A549 (cell line): ENCODE measurements around the gene PPP1R1B. TPM values are rescaled to one million over a fixed set of nuclear protein-coding genes. Genes with fewer than 3 reads are reported as not detected.

Experiments used
- BHLHE40 ChIP-seq: IDR thresholded peaks from 2 replicates; pipeline ENCODE4 v1.6.1; 2012; ENCODE audit warnings: low read depth, low read length, inconsistent platforms
- CBX8 ChIP-seq: fragments of 200-600 bp; sonication (generic); IDR thresholded peaks from 2 replicates; pipeline ENCODE4 v1.6.1; 2016
- EHF ChIP-seq: fragments of 250-450 bp; sonication (Bioruptor Pico); IDR thresholded peaks from 2 replicates; pipeline ENCODE4 v1.5.0; 2020; ENCODE audit warnings: mild to moderate bottlenecking
- FOXS1 ChIP-seq: fragments of 250-450 bp; sonication (Bioruptor Pico); IDR thresholded peaks from 2 replicates; pipeline ENCODE4 v1.5.0; 2020; ENCODE audit warnings: mild to moderate bottlenecking, moderate library complexity
- GATA3 ChIP-seq: IDR thresholded peaks from 2 replicates; pipeline ENCODE4 v1.6.1; 2012; ENCODE audit warnings: borderline replicate concordance
- HDAC2 ChIP-seq: fragments of 200-600 bp; sonication (generic); IDR thresholded peaks from 2 replicates; pipeline ENCODE4 v1.6.1; 2016
- HEYL ChIP-seq: fragments of 250-450 bp; sonication (Bioruptor Pico); IDR thresholded peaks from 2 replicates; pipeline ENCODE4 v1.8.0; 2021; ENCODE audit warnings: mild to moderate bottlenecking, moderate library complexity
- HOXB13 ChIP-seq: fragments of 250-450 bp; sonication (Bioruptor Pico); IDR thresholded peaks from 2 replicates; pipeline ENCODE4 v1.5.0; 2020; ENCODE audit warnings: low read depth, mild to moderate bottlenecking, moderate library complexity
- HOXB5 ChIP-seq: fragments of 250-450 bp; sonication (Bioruptor Pico); IDR thresholded peaks from 2 replicates; pipeline ENCODE4 v1.5.0; 2020; ENCODE audit warnings: mild to moderate bottlenecking, moderate library complexity
- KDM1A ChIP-seq: fragments of 200-600 bp; sonication (generic); IDR thresholded peaks from 2 replicates; pipeline ENCODE4 v1.6.1; 2016; ENCODE audit warnings: low read depth, mild to moderate bottlenecking
- KDM5A ChIP-seq: fragments of 200-600 bp; sonication (generic); IDR thresholded peaks from 2 replicates; pipeline ENCODE4 v1.6.1; 2016; ENCODE audit warnings: antibody characterized with exemption, mild to moderate bottlenecking
- MYC ChIP-seq: IDR thresholded peaks from 2 replicates; pipeline ENCODE4 v1.6.1; 2012; ENCODE audit warnings: mild to moderate bottlenecking, inconsistent platforms, low read length, improper control_type of control experiment, borderline replicate concordance
- PHF8 ChIP-seq: fragments of 200-600 bp; sonication (generic); IDR thresholded peaks from 2 replicates; pipeline ENCODE4 v1.6.1; 2016; ENCODE audit warnings: low read depth, mild to moderate bottlenecking, antibody characterized with exemption, moderate library complexity, borderline replicate concordance
- POLR2A ChIP-seq: IDR thresholded peaks from 2 replicates; pipeline ENCODE4 v1.6.1; 2012; ENCODE audit warnings: mild to moderate bottlenecking, low read length
- RCOR1 ChIP-seq: fragments of 150-350 bp; IDR thresholded peaks from 2 replicates; pipeline ENCODE4 v1.6.1; 2014; ENCODE audit warnings: antibody characterized with exemption, low read length, low read depth
- SMC3 ChIP-seq: fragments of >200 bp; sonication (Bioruptor Twin); formaldehyde crosslinking; IDR thresholded peaks from 3 replicates; pipeline ENCODE4 v1.6.1; 2018; ENCODE audit warnings: inconsistent platforms
- SREBF2 ChIP-seq: fragments of 450-650 bp; IDR thresholded peaks from 2 replicates; pipeline ENCODE4 v1.6.1; 2014; ENCODE audit warnings: mild to moderate bottlenecking, moderate library complexity
- TFCP2L1 ChIP-seq: fragments of 250-450 bp; sonication (Bioruptor Pico); IDR thresholded peaks from 2 replicates; pipeline ENCODE4 v1.5.0; 2021; ENCODE audit warnings: mild to moderate bottlenecking
- polyA plus RNA-seq, 4 experiments: library from polyadenylated mRNA; depleted of rRNA in 3 of 4; stranded (reverse); fragments of >200 nt; fragmentation: RNase III in 1 of 4; extraction: RNeasy Plus Mini Kit Qiagen cat#74134 plus additional on column Dnase treatment in 1 of 4; gene quantifications; 2 replicates in 3 of 4; 3 replicates in 1 of 4; pipeline ENCODE4 v1.2.3, GENCODE V29; 2011 to 2017
- TF ChIP-seq, protein P1 (sequence below): fragments of 150-350 bp; IDR thresholded peaks from 2 replicates; pipeline ENCODE4 v1.6.1; 2014; ENCODE audit warnings: low read depth, mild to moderate bottlenecking, low read length
- TF ChIP-seq, protein P2 (sequence below): fragments of 250-450 bp; sonication (Bioruptor Pico); IDR thresholded peaks from 2 replicates; pipeline ENCODE4 v1.5.0; 2021; ENCODE audit warnings: mild to moderate bottlenecking, moderate library complexity, borderline replicate concordance
- TF ChIP-seq, protein P3 (sequence below): fragments of 250-450 bp; sonication (Bioruptor Pico); IDR thresholded peaks from 2 replicates; pipeline ENCODE4 v1.5.0; 2020; ENCODE audit warnings: low read depth, mild to moderate bottlenecking, moderate library complexity
- TF ChIP-seq, protein P4 (sequence below): IDR thresholded peaks from 2 replicates; pipeline ENCODE4 v1.6.1; 2012
- TF ChIP-seq, protein P5 (sequence below): fragments of >200 bp; sonication (Bioruptor Twin); formaldehyde crosslinking; IDR thresholded peaks from 2 replicates; pipeline ENCODE4 v1.6.1; 2016
- TF ChIP-seq, protein P6 (sequence below): fragments of 200-600 bp; sonication (generic); IDR thresholded peaks from 2 replicates; pipeline ENCODE4 v1.6.1; 2016; ENCODE audit warnings: antibody characterized with exemption, mild to moderate bottlenecking, moderate library complexity
- TF ChIP-seq, protein P7 (sequence below): IDR thresholded peaks from 2 replicates; pipeline ENCODE4 v1.6.1; 2012; ENCODE audit warnings: low read depth, borderline replicate concordance
- TF ChIP-seq, protein P8 (sequence below): fragments of >200 bp; sonication (Bioruptor Twin); formaldehyde crosslinking; IDR thresholded peaks from 3 replicates; pipeline ENCODE4 v1.5.1; 2016

The PPP1R1B gene
- polyA plus RNA-seq, 2 of the 4 experiments (the other 2 are of a cell fraction), result 0.10 TPM; not detected in 1

DNA sequence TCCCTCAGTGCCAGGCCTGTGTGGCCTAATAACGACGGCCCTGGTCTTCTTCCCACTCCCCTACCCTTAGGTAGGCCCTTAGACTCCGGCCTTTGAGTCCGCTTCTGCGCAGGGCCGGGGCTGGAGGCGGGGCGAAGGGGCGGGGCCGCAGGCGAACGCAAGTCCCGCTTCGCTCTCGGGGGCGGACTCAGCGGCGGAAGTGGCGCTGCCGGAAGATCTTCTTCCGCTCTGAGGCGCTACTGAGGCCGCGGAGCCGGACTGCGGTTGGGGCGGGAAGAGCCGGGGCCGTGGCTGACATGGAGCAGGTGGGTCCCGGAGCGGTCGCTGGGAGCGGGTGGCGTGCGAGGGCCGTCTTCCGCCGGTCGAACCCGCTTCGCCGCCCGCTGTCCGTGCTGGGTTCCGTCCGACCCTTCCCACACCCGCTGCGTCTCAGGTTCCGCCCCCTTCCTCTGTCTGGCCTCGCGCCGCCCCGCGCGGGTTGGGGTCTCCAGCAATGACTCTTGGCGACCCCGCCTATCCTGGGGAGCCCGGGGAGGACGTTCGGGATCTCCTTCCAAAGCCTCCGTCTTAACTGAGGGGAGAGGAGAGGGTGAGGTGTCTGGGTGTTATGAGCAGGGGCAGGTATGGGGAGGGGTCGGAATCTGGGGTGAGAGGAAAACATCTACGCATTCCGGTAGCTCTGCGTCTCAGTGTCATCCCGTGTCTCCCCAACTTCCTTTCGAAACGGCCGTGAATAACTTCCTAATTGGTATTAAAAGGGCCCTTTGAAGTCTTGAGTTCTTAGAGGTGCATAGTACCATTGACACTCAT, 10.4 kb downstream of the PPP1R1B start, which contains the start of gene STARD3 (continued):
- TF ChIP-seq, protein P1, sequence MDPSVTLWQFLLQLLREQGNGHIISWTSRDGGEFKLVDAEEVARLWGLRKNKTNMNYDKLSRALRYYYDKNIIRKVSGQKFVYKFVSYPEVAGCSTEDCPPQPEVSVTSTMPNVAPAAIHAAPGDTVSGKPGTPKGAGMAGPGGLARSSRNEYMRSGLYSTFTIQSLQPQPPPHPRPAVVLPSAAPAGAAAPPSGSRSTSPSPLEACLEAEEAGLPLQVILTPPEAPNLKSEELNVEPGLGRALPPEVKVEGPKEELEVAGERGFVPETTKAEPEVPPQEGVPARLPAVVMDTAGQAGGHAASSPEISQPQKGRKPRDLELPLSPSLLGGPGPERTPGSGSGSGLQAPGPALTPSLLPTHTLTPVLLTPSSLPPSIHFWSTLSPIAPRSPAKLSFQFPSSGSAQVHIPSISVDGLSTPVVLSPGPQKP, result no peak
- TF ChIP-seq, protein P2, sequence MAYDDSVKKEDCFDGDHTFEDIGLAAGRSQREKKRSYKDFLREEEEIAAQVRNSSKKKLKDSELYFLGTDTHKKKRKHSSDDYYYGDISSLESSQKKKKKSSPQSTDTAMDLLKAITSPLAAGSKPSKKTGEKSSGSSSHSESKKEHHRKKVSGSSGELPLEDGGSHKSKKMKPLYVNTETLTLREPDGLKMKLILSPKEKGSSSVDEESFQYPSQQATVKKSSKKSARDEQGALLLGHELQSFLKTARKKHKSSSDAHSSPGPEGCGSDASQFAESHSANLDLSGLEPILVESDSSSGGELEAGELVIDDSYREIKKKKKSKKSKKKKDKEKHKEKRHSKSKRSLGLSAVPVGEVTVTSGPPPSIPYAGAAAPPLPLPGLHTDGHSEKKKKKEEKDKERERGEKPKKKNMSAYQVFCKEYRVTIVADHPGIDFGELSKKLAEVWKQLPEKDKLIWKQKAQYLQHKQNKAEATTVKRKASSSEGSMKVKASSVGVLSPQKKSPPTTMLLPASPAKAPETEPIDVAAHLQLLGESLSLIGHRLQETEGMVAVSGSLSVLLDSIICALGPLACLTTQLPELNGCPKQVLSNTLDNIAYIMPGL (CRISPR knock-in tag), result no peak
- TF ChIP-seq, protein P3, sequence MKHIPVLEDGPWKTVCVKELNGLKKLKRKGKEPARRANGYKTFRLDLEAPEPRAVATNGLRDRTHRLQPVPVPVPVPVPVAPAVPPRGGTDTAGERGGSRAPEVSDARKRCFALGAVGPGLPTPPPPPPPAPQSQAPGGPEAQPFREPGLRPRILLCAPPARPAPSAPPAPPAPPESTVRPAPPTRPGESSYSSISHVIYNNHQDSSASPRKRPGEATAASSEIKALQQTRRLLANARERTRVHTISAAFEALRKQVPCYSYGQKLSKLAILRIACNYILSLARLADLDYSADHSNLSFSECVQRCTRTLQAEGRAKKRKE (CRISPR knock-in tag), result no peak
- TF ChIP-seq HOXB13 (CRISPR knock-in tag), result no peak
- TF ChIP-seq PHF8, result peak; percentile 63; the same call in 1 of the 2 replicates
- peak; percentile 91 for TF ChIP-seq KDM5A
- peak; percentile 75 for TF ChIP-seq POLR2A
- no peak for TF ChIP-seq KDM1A
- TF ChIP-seq, protein P4, sequence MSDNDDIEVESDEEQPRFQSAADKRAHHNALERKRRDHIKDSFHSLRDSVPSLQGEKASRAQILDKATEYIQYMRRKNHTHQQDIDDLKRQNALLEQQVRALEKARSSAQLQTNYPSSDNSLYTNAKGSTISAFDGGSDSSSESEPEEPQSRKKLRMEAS, result peak; percentile 79
- TF ChIP-seq CBX8, result no peak
- TF ChIP-seq HEYL (CRISPR knock-in tag), result no peak
- TF ChIP-seq HOXB5 (CRISPR knock-in tag), result no peak
- no peak for TF ChIP-seq EHF (CRISPR knock-in tag)
- no peak for TF ChIP-seq HDAC2
- no peak for TF ChIP-seq SREBF2
- TF ChIP-seq SMC3, result 0 out of 3 replicates have a peak, but pooled peaks have one; percentile 14
- no peak for TF ChIP-seq GATA3
- TF ChIP-seq FOXS1 (CRISPR knock-in tag), result no peak
- TF ChIP-seq, protein P5, sequence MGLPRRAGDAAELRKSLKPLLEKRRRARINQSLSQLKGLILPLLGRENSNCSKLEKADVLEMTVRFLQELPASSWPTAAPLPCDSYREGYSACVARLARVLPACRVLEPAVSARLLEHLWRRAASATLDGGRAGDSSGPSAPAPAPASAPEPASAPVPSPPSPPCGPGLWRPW, result no peak
- no peak for TF ChIP-seq MYC
- TF ChIP-seq, protein P6, sequence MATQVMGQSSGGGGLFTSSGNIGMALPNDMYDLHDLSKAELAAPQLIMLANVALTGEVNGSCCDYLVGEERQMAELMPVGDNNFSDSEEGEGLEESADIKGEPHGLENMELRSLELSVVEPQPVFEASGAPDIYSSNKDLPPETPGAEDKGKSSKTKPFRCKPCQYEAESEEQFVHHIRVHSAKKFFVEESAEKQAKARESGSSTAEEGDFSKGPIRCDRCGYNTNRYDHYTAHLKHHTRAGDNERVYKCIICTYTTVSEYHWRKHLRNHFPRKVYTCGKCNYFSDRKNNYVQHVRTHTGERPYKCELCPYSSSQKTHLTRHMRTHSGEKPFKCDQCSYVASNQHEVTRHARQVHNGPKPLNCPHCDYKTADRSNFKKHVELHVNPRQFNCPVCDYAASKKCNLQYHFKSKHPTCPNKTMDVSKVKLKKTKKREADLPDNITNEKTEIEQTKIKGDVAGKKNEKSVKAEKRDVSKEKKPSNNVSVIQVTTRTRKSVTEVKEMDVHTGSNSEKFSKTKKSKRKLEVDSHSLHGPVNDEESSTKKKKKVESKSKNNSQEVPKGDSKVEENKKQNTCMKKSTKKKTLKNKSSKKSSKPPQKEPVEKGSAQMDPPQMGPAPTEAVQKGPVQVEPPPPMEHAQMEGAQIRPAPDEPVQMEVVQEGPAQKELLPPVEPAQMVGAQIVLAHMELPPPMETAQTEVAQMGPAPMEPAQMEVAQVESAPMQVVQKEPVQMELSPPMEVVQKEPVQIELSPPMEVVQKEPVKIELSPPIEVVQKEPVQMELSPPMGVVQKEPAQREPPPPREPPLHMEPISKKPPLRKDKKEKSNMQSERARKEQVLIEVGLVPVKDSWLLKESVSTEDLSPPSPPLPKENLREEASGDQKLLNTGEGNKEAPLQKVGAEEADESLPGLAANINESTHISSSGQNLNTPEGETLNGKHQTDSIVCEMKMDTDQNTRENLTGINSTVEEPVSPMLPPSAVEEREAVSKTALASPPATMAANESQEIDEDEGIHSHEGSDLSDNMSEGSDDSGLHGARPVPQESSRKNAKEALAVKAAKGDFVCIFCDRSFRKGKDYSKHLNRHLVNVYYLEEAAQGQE, result no peak
- TF ChIP-seq TFCP2L1 (CRISPR knock-in tag), result no peak
- no peak for TF ChIP-seq RCOR1
- TF ChIP-seq, protein P7, sequence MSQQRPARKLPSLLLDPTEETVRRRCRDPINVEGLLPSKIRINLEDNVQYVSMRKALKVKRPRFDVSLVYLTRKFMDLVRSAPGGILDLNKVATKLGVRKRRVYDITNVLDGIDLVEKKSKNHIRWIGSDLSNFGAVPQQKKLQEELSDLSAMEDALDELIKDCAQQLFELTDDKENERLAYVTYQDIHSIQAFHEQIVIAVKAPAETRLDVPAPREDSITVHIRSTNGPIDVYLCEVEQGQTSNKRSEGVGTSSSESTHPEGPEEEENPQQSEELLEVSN, result peak; percentile 65; the same call in 1 of the 2 replicates
- TF ChIP-seq, protein P8, sequence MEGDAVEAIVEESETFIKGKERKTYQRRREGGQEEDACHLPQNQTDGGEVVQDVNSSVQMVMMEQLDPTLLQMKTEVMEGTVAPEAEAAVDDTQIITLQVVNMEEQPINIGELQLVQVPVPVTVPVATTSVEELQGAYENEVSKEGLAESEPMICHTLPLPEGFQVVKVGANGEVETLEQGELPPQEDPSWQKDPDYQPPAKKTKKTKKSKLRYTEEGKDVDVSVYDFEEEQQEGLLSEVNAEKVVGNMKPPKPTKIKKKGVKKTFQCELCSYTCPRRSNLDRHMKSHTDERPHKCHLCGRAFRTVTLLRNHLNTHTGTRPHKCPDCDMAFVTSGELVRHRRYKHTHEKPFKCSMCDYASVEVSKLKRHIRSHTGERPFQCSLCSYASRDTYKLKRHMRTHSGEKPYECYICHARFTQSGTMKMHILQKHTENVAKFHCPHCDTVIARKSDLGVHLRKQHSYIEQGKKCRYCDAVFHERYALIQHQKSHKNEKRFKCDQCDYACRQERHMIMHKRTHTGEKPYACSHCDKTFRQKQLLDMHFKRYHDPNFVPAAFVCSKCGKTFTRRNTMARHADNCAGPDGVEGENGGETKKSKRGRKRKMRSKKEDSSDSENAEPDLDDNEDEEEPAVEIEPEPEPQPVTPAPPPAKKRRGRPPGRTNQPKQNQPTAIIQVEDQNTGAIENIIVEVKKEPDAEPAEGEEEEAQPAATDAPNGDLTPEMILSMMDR, result 0 out of 3 replicates have a peak, but pooled peaks have one; percentile 18
- TF ChIP-seq BHLHE40, result no peak
